Activated T-helper 9 cell treated with anti-CD3 and anti-CD28 coated beads, Interleukin-2, amount 50 U/mL, for 16 hours (primary cell): ENCODE measurements around the gene PRR5.

Experiments used
- DNase-seq: peaks from one replicate; pipeline ENCODE4 v3.0.0-alpha.2; 2020; ENCODE audit warnings: low read depth

The PRR5 gene

GRCh38 chr22:44758344-44758973 is 56.5 kb downstream of the PRR5 start:
- DNase-seq = no peak

GRCh38 chr22:44759001-44759400 is 57.0 kb downstream of the PRR5 start:
- DNase-seq = no peak

GRCh38 chr22:44759430-44760310 is 57.7 kb downstream of the PRR5 start:
- DNase-seq = no peak

GRCh38 chr22:44760476-44760875 is 58.5 kb downstream of the PRR5 start:
- DNase-seq = no peak

- no peak for DNase-seq
Measured at GRCh38 chr22:44761025-44761424, 59.0 kb downstream of the PRR5 start.

GRCh38 chr22:44764373-44764772 is 62.4 kb downstream of the PRR5 start:
- no peak for DNase-seq

GRCh38 chr22:44764974-44765373 is 63.0 kb downstream of the PRR5 start:
- DNase-seq = no peak

GRCh38 chr22:44765571-44766285 is 63.7 kb downstream of the PRR5 start:
- DNase-seq = no peak

GRCh38 chr22:44773082-44773481 is 71.1 kb downstream of the PRR5 start:
- no peak for DNase-seq

- DNase-seq = no peak
Measured at GRCh38 chr22:44775862-44776261, 73.9 kb downstream of the PRR5 start.

GRCh38 chr22:44776605-44777363 is 74.8 kb downstream of the PRR5 start:
- no peak for DNase-seq

- DNase-seq = no peak
Measured at GRCh38 chr22:44777364-44777755, 75.4 kb downstream of the PRR5 start.

GRCh38 chr22:44780876-44781449 is 79.0 kb downstream of the PRR5 start:
- DNase-seq = no peak

- DNase-seq = no peak
Measured at GRCh38 chr22:44782363-44782963, 80.5 kb downstream of the PRR5 start.

GRCh38 chr22:44783091-44783490 is 81.1 kb downstream of the PRR5 start:
- no peak for DNase-seq

- no peak for DNase-seq
Measured at GRCh38 chr22:44783581-44783980, 81.6 kb downstream of the PRR5 start.

GRCh38 chr22:44786136-44786535 is 84.1 kb downstream of the PRR5 start:
- DNase-seq = no peak

- no peak for DNase-seq
Measured at GRCh38 chr22:44786610-44787009, 84.6 kb downstream of the PRR5 start.
